ENCODE data around the gene PDGFC. TPM values are rescaled to one million over a fixed set of nuclear protein-coding genes. Genes with fewer than 3 reads are reported as not detected.

The PDGFC gene
- total and polyA plus RNA-seq, 2 of the 8 experiments (the other 6 are each of a cell fraction or from before 2014, with no cell fraction given), result 0.65 to 2.7 TPM

DNA sequence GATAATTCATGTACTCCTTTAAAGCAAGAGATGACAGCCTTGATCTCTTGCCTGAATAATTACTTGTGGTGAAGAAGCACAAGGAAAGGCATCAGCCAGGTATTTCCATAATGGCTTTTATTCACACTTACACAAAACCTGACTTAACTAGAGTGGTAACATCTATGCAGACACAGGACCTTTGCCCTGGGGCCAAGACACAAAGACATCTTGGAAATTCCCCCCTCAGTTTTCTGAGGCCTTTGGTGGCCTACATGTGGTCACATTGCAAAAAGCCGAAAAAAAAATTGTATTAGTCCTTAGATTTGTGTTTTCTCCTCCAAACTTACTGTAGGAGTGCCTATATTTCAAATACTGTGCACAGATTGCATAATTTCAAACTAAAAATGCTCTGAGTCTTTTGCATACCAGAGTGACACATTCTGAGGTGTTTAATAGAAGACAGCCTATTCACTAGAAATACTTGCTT is 172.4 kb downstream of the PDGFC start:
- Histone ChIP-seq H3K27ac (ENCODE audit: low read depth, low read length) (no peak overlapping the region), H3K4ac (replicated peaks; ENCODE audit: insufficient read length, low read depth, low read length) (no peak overlapping the region), H4K5ac (ENCODE audit: insufficient read length, low read depth, low read length) (no peak overlapping the region), H3K14ac (ENCODE audit: insufficient read length) (no peak overlapping the region), H2BK15ac (ENCODE audit: low read length) (no peak overlapping the region), H3K36me3 (ENCODE audit: control insufficient read depth in 2 of 4, insufficient read depth in 4 of 4, low read length in 3 of 4) (no peaks in the 10 kb centered on the region), H3K4me2 (ENCODE audit: insufficient read depth in 1 of 2, low read depth in 2 of 2, low read length in 2 of 2) (no peak overlapping the region), H3K23me2 (ENCODE audit: low read depth, low read length) (no peaks in the 10 kb centered on the region), H2AK5ac (ENCODE audit: low read depth, low read length) (no peak overlapping the region), H3K23ac (ENCODE audit: insufficient read length) (no peak overlapping the region), H3K56ac (replicated peaks; ENCODE audit: insufficient read length, low read depth, low read length) (no peak overlapping the region), H4K20me1 (replicated peaks in 1 of 2; ENCODE audit: control insufficient read depth in 1 of 2, insufficient read depth in 2 of 2, low read length in 2 of 2) (no peaks in the 10 kb centered on the region), H2BK5ac (ENCODE audit: low read depth, low read length) (no peak overlapping the region), H2BK20ac (ENCODE audit: low read length) (no peak overlapping the region), H3K18ac (ENCODE audit: extremely low read depth, low read length) (no peak overlapping the region), H3K79me1 (ENCODE audit: low read depth, low read length) (no peaks in the 10 kb centered on the region), H3K9ac (replicated peaks in 1 of 4; ENCODE audit: extremely low read depth in 1 of 4, low read depth in 3 of 4, low read length in 3 of 4) (no peak overlapping the region), H3K27me3 (replicated peaks in 1 of 4; ENCODE audit: control insufficient read depth in 3 of 4, extremely low read depth in 1 of 4, insufficient read depth in 3 of 4, low read length in 3 of 4) (no peaks in the 10 kb centered on the region), H2BK12ac (ENCODE audit: low read depth, low read length) (no peak overlapping the region), H3K9me3 (ENCODE audit: insufficient read depth in 2 of 2, low read depth in 1 of 2, low read length in 1 of 2) (no peaks in the 10 kb centered on the region), H4K8ac (ENCODE audit: extremely low read depth, insufficient read depth, low read length) (no peak overlapping the region), H4K91ac (replicated peaks; ENCODE audit: insufficient read length, low read length) (no peak overlapping the region), H2BK120ac (replicated peaks; ENCODE audit: low read depth, low read length) (no peak overlapping the region), H3K4me1 (replicated peaks in 1 of 4; ENCODE audit: control insufficient read depth in 3 of 4, insufficient read depth in 4 of 4, low read length in 3 of 4) (no peaks in the 10 kb centered on the region), H2AFZ (ENCODE audit: low read length) (no peak overlapping the region), H3K4me3 (ENCODE audit: extremely low read depth in 1 of 4, insufficient read depth in 2 of 4, low read depth in 3 of 4, low read length in 4 of 4) (no peak overlapping the region), H3K79me2 (ENCODE audit: control insufficient read depth in 1 of 2, insufficient read depth in 2 of 2, low read length in 2 of 2) (no peaks in the 10 kb centered on the region)
- ChIA-PET CTCF (ENCODE audit: partially characterized antibody) (interaction anchor here (2.1 kb wide), 1 partner anchor 9 kb away, joined by 8 read pairs; no protein-coding TSS in a partner anchor), POLR2A (ENCODE audit: partially characterized antibody) (no interaction called here)
- 84% methylated on average over 1 of the region's 1 CpG; no CpG with 5 or more reads in 1 of the 2 experiments for WGBS, 2 experiments (ENCODE audit: extremely low coverage in 1 of 2, insufficient coverage in 1 of 2, insufficient read length in 1 of 2, insufficient replicate concordance in 2 of 2, low coverage in 1 of 2, low lambda C conversion rate in 2 of 2, missing lambda C conversion rate in 1 of 2)
- DNase-seq (ENCODE audit: low read depth in 1 of 2, low spot score in 2 of 2) (no peak), FAIRE-seq (no peak)
- TF ChIP-seq CEBPB (IDR thresholded peaks at IDR 0.05; ENCODE audit: low read depth, low read length) (no peak), KDM4A (IDR thresholded peaks at IDR 0.05; ENCODE audit: low read depth, low read length, severe bottlenecking) (no peak), CTCF (IDR thresholded peaks at IDR 0.05; ENCODE audit: control extremely low read depth in 1 of 3, insufficient read depth in 1 of 3, low read depth in 1 of 3, low read length in 3 of 3) (no peak), ASH2L (IDR thresholded peaks at IDR 0.05; ENCODE audit: low read length) (no peak), BRCA1 (IDR thresholded peaks at IDR 0.05; ENCODE audit: low read depth, low read length) (no peak), TAF7 (optimal IDR thresholded peaks at IDR 0.05; ENCODE audit: borderline replicate concordance, low read depth, low read length) (no peak), BACH1 (IDR thresholded peaks at IDR 0.05; ENCODE audit: low read length) (no peak), SIRT6 (IDR thresholded peaks at IDR 0.05; ENCODE audit: low read length) (no peak), POLR2A (IDR thresholded peaks at IDR 0.05; ENCODE audit: control extremely low read depth in 1 of 2, low read depth in 2 of 2, low read length in 2 of 2) (no peak), BCL11A (IDR thresholded peaks at IDR 0.05; ENCODE audit: low read depth in 2 of 2, low read length in 2 of 2) (no peak), SIN3A (conservative IDR thresholded peaks at IDR 0.05 in 1 of 2, IDR thresholded peaks at IDR 0.05 in 1 of 2; ENCODE audit: low read depth in 1 of 2, low read length in 2 of 2) (no peak), SP1 (IDR thresholded peaks at IDR 0.05; ENCODE audit: low read depth, low read length) (no peak), GABPA (IDR thresholded peaks at IDR 0.05; ENCODE audit: borderline replicate concordance, insufficient read depth, low read length) (no peak)
